Pons (tissue), 1 donor: ENCODE results near the gene SAMD5.

Experiments used
- DNase-seq: peaks from one replicate; pipeline ENCODE4 v3.0.0-alpha.2; 2016; ENCODE audit warnings: low spot score

Gene SAMD5

DNA sequence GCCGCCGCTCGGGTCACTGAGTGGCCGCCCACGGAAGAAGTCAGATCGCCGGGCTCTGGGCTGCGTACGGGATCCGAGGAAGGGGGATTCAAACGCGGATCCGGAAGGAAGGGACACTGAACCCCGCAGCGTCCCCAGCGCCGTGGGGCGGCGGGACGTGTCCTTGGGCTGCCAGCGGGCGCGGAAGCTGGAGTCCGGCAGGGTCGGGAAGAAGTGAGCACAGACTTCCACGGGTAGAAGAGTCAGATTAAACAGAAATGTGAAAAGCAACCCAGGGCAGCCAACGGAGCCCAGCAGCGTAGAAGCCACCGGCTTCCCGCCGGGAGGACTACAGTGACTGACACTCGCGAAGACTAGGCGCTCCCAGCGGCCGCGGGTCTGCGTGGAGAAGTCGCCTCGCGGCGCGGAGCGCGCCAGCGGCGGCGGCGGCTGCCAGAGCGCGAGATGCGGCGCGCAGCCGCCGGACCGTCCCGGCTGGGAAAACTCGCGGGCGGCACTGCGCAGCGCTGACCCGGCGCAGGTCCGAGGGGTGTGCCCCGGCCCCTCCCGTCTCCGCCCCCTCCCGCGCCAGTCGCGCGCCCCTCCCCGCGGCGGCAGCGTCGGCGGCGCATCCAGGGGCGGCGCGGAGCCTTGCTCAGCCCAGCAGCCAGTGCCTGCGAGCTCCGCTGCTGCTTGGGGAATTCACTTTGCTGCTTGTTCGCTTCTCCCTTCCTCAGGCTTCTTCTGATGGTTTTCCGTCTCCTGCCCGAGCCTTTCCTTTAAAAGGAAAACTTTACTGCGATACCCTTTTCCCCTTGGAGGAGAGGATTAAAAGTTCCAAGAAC is at the start of gene SAMD5:
Gene SAMD5, plus strand, starts transcription at position 649 of the 824 bp plus-strand sequence. CDS start 239 bp downstream, outside the sequence.
- DNase-seq = no peak

- no peak for DNase-seq
Observed at GRCh38 chr6:147459780-147460179, 48.7 kb upstream of the SAMD5 start.

GRCh38 chr6:147463651-147464050 is 44.8 kb upstream of the SAMD5 start:
- no peak for DNase-seq

DNA sequence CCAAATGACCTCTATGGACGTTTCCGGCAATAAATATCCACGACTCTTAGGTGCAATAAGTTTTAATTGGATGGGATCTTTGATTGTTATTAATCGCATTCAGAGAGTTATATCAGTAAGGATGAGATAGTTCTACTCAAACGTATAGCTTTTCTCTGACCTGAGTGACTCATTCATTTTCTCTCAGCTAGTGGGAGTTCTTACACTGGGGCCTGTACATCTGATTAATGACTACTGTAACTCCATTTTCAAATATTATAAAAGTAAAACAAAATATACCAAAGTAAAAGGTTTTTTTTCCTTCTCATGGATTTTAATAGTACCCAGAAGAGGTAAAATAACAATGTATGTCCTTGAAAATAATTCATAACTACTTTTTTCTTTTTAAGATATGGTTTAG is 41.1 kb upstream of the SAMD5 start:
- DNase-seq = no peak

GRCh38 chr6:147467886-147468285 is 40.6 kb upstream of the SAMD5 start:
- DNase-seq = no peak

DNA sequence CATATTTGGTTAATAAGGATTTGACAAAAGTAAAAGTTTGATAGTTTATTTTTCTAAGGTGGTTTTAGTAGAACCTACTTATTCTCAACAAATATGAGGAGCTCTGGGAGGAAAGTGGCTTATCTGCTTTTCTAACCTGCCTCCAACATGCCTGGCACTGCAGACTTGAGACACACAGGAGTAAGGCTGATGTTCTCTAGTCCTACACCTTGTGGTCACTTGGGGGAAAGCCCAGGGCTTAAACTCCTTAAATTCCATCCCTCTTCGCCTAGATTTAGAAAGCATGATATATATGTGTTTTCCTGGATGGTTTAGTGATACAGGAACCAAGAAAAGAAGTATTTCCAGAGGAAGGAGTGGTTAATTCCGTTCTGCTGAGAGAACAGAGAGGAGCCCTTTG is 39.9 kb upstream of the SAMD5 start:
- no peak for DNase-seq

DNA sequence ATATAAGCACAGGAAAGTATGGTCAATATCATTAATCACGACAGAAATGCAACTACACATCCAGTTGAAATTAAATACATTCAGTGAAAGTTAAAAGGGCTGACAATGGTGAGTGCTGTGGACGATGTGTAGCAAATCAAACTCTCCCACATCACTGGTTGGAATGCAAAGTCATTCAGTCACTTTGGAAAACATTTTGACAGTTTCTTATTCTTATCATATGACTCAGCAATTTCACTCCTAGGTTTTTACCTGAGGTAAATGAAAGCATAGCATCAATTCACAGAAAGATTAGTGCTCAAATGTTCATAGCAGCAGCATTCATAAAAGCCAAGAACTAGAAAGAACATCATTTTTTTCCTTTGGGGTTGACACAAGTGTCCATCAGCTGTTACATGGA is 28.6 kb upstream of the SAMD5 start:
- DNase-seq = no peak

- no peak for DNase-seq
Observed at GRCh38 chr6:147486683-147487082, 21.8 kb upstream of the SAMD5 start.

DNA sequence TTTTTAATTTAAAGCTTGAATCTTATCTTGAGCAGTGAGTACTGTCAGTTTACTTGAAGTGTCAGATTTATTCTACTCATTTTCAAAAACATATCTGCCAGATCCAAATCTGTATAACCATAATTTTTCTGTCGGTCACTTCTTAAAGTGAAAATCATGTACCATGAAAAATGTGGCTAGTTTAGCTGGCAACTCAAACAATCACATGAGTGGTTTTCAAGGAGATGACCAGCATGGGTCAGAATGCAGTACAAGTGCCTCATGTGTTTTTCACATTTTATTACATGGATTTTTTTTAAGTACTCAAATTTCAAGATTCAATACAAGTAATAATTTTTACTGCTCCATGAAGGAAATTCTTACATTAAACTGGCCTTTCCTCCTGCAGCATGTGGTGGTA is 11.0 kb upstream of the SAMD5 start:
- no peak for DNase-seq

- no peak for DNase-seq
Observed at GRCh38 chr6:147503587-147503986, 4.9 kb upstream of the SAMD5 start.

- no peak for DNase-seq
Observed at GRCh38 chr6:147504848-147505247, 3.6 kb upstream of the SAMD5 start.

GRCh38 chr6:147506704-147507114 is 1.8 kb upstream of the SAMD5 start:
- peak; percentile 51 for DNase-seq

DNA sequence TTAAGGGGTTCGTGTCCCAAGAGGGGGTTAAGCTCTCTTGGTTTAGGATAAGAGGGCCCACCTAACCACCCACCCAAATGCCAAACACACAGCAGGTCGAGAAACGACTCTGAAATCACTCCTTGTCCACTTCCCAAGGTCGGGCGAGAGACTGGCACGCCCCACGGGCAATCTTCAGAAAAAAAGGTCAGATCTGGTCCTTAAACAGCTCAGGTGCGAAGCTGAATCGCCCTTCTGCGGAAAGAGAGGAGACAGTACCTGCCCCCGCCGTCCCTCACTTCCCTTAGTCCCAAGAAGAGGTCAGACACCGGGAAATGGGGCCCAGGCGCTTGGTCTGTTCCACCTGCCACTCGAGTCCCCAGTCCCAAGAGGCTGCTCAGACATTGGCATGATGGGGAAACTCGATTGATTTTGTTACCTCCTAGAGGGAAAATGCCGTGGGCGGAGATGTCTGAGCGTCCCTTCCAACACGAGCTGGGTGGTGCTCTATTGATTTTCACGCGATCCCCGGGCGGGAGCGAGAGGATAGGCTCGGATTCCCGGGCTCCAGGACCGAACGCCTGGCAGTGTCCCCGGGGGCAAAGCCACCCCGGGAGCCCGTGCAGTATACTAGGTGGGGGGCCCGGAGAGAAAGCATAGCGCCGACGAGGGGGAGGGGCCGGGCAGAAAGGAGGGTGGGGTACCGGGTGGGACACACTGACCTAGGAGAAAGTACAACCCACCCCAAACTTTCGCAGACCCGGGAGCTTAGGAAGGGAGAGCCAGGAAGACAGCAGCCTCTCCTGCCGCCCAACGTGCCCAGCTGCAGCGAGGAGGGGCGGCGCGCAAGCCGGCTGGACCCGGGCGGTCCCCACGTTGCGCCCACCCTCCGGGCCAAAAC is 1.1 kb upstream of the SAMD5 start:
- DNase-seq = no peak

- DNase-seq = no peak
Observed at GRCh38 chr6:147508866-147509608, 547 bp downstream of the SAMD5 start.

DNA sequence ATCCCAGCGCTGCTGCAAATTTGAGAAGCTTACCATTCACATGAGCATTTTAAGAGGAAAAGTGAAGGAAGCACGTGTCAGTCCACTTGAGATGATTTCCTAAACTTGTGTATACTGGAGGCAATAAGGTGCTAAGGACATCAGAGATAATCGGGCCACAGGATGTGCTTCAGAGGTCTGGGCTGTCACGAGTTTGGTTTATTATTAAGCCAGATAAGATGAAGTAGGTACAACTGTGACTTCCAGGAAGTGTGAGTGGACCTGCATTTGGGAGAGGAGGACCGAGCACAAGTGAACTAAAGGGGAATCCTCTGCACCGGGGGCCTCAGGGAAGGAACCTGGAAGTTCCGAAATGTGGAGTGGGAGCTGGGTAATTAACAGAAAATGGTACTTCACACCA is 1.4 kb downstream of the SAMD5 start:
- DNase-seq = no peak

DNA sequence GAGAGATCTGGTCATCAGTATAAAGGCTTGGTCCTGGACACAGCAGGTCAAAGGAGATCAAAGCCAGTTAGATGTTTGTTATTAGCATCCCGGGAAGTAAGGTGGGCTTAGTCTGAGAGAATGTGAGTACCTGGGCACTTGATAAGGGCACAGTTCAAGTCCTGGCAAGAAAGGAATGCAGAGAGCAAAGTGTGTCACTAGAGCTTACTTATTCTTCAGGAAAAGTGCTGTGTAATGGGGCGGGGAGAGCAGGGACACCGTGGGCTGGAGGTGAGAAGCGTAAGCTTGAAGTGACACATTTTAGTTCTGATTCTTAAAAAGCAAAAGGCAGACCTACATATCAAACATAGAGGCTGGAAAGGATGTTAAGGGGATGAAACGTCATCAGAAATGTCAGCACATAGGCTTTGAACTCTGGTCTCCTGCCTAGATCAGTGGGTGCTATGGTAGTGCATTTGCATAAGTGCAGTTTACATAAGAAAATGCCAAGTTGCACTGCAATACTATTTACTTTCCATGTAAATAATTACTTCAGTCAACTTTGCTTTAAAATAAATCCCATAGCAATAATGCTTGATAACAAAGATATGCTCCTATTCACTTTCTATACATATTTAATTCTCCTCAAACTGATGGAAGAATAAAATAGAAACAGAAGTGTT is 2.6 kb downstream of the SAMD5 start:
- no peak for DNase-seq

- DNase-seq = no peak
Observed at GRCh38 chr6:147514831-147515230, 6.3 kb downstream of the SAMD5 start.

DNA sequence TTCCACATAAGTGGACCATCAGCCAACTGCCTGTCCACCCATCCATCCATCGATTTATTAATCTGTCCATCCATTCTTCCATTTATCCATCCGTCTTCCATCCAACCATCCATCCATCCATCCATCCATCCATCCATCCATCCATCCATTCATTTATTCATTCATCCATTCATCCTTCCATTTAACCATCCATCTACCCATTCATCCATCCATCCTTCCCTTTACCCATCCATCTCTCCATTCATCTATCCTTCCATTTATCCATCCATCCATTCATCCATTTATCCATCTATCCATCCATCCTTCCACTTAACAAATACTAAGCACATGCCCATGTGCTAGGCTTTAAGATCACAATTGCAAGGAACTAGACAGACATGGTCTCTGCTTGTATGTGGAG is 6.8 kb downstream of the SAMD5 start:
- DNase-seq = no peak

DNA sequence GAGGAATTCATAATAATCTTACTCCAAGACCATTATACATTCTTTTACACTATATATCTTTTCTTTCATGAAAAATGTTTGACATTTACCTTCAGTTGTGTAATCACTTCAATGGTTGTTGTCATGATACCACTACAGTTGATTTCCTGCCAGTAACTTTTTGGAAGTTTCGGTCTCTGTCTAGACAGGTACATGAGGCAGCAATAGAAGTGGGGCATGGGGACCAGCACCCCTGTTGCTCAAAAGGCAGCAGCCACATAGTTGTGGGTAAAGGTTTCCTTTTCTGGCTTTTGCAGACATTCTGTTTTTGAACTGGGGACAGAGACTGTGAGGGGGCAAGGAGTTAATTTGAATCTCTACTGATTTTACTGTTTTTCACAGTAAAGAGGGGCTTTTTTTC is 14.1 kb downstream of the SAMD5 start:
- DNase-seq = no peak

GRCh38 chr6:147525519-147526209 is 17.2 kb downstream of the SAMD5 start:
- DNase-seq = no peak

DNA sequence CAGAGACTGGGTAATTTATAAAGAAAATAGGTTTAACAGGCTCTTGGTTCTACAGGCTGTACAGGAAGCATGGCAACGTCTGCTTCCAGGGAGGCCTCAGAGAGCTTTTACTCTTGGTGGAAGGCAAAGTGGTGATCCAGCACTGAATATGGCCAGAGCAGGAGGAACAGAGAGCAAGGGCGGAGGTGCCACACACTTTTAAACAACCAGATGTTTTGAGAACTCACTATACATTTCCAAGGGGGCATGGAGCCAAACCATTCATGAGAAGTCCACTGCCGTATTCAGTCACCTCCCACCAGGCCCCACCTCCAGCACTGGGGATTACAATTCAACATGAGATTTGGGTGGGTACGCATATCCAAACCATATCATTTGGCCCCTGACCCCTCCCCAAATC is 18.7 kb downstream of the SAMD5 start:
- DNase-seq = no peak
